MM.1S (cell line): ENCODE data around the gene PAH.

Experiments used
- DNase-seq: peaks from one replicate; pipeline ENCODE4 v3.0.0-alpha.2; 2015
- H2AFZ ChIP-seq: fragments of 300-600 bp; sonication (generic); 2 replicates; pipeline ENCODE4 v1.6.0; 2016; ENCODE audit warnings: antibody characterized with exemption, low read length
- H3F3A ChIP-seq: fragments of 300-600 bp; sonication (generic); 2 replicates; pipeline ENCODE4 v1.6.1; 2016; ENCODE audit warnings: mild to moderate bottlenecking, antibody characterized with exemption, low read length, moderate library complexity, mixed read lengths; ENCODE audit not compliant: insufficient read depth
- H3K27ac ChIP-seq: fragments of 300-600 bp; sonication (generic); 2 replicates; pipeline ENCODE4 v1.5.1; 2016; ENCODE audit warnings: mild to moderate bottlenecking, low read length
- H3K27me3 ChIP-seq: fragments of 300-600 bp; sonication (generic); replicated peaks from 2 replicates; pipeline ENCODE4 v1.6.0; 2016; ENCODE audit warnings: low read length; ENCODE audit not compliant: insufficient read depth
- H3K36me3 ChIP-seq: fragments of 300-600 bp; sonication (generic); replicated peaks from 2 replicates; pipeline ENCODE4 v1.6.1; 2016; ENCODE audit warnings: mild to moderate bottlenecking, low read length, mixed read lengths; ENCODE audit not compliant: insufficient read depth
- H3K4me1 ChIP-seq: fragments of 300-600 bp; sonication (generic); 2 replicates; pipeline ENCODE4 v1.6.1; 2016; ENCODE audit warnings: low read length, mixed read lengths
- H3K4me2 ChIP-seq: fragments of 300-600 bp; sonication (generic); 2 replicates; pipeline ENCODE4 v1.6.0; 2016; ENCODE audit warnings: low read depth, low read length
- H3K4me3 ChIP-seq: fragments of 300-600 bp; sonication (generic); 2 replicates; pipeline ENCODE4 v1.5.1; 2016; ENCODE audit warnings: low read length, mixed read lengths
- H3K79me2 ChIP-seq: fragments of 300-600 bp; sonication (generic); 2 replicates; pipeline ENCODE4 v1.6.1; 2016; ENCODE audit warnings: mixed run types, low read length, mixed read lengths
- H3K9ac ChIP-seq: fragments of 300-600 bp; sonication (generic); 2 replicates; pipeline ENCODE4 v1.6.1; 2016; ENCODE audit warnings: low read length, mixed read lengths
- H3K9me2 ChIP-seq: fragments of 300-600 bp; sonication (generic); replicated peaks from 2 replicates; pipeline ENCODE4 v1.6.1; 2016; ENCODE audit warnings: mild to moderate bottlenecking, low read length, mixed read lengths; ENCODE audit not compliant: insufficient read depth
- H3K9me3 ChIP-seq: fragments of 300-600 bp; sonication (generic); replicated peaks from 2 replicates; pipeline ENCODE4 v1.6.1; 2016; ENCODE audit warnings: mild to moderate bottlenecking, low read length, mixed read lengths; ENCODE audit not compliant: insufficient read depth
- H4K20me1 ChIP-seq: fragments of 300-600 bp; sonication (generic); 2 replicates; pipeline ENCODE4 v1.6.1; 2016; ENCODE audit warnings: mild to moderate bottlenecking, low read length, moderate library complexity, mixed read lengths; ENCODE audit not compliant: insufficient read depth
- CTCF ChIP-seq: fragments of 300-600 bp; sonication (generic); IDR thresholded peaks from 2 replicates; pipeline ENCODE4 v1.5.1; 2016; ENCODE audit warnings: antibody characterized with exemption, low read length, mixed read lengths
- EZH2 ChIP-seq: fragments of 300-600 bp; sonication (generic); optimal IDR thresholded peaks from 2 replicates; pipeline ENCODE3; 2017; ENCODE audit warnings: low read depth, mild to moderate bottlenecking, antibody characterized with exemption, low read length, mixed read lengths
- EZH2phosphoT487 ChIP-seq: fragments of 300-600 bp; sonication (generic); IDR thresholded peaks from 2 replicates; pipeline ENCODE4 v1.6.1; 2018; ENCODE audit warnings: antibody characterized with exemption, low read length

The PAH gene

DNA sequence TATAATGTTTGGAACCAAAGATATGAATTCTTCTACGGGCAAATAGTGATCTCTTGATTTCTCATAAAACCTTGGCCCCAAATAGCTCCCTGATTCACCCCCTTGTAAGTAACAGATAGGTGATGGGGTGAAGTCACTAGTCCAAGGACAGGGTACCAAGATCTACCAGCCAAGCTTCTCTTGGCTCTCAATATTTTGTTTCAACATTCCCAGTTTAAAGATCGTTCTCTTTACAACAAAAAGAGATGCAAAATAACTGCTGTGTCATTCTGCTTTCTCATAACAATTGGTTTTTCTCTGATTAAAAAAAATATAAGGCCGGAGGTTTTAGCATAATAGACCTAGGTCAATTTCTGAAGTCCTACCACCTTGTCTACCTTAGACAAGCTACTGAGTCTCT, 11.8 kb downstream of the PAH start:
- no peaks in the 10 kb centered on the region for H3K4me1 ChIP-seq
- H3K9me3 ChIP-seq: no peaks in the 10 kb centered on the region
- no peaks in the 10 kb centered on the region for H3K9me2 ChIP-seq
- H3K79me2 ChIP-seq: no peaks in the 10 kb centered on the region
- H3K27me3 ChIP-seq: no peaks in the 10 kb centered on the region
- no peak overlapping the region for H3K4me2 ChIP-seq
- no peak for DNase-seq
- H3F3A ChIP-seq: no peaks in the 10 kb centered on the region
- TF ChIP-seq EZH2phosphoT487 (no peak), CTCF (no peak), EZH2 (no peak)
- H4K20me1 ChIP-seq: no peaks in the 10 kb centered on the region
- no peak overlapping the region for H3K4me3 ChIP-seq
- no peak overlapping the region for H3K27ac ChIP-seq
- H2AFZ ChIP-seq: no peak overlapping the region
- H3K36me3 ChIP-seq: no peaks in the 10 kb centered on the region
- no peak overlapping the region for H3K9ac ChIP-seq

GRCh38 chr12:102903337-102904007, 13.6 kb downstream of the PAH start:
- no peak overlapping the region for H3K4me2 ChIP-seq
- H2AFZ ChIP-seq: no peak overlapping the region
- H3K36me3 ChIP-seq: no peaks in the 10 kb centered on the region
- H3K9me2 ChIP-seq: no peaks in the 10 kb centered on the region
- no peak for DNase-seq
- H3K27me3 ChIP-seq: no peaks in the 10 kb centered on the region
- no peaks in the 10 kb centered on the region for H4K20me1 ChIP-seq
- H3K9me3 ChIP-seq: no peaks in the 10 kb centered on the region
- H3K79me2 ChIP-seq: no peaks in the 10 kb centered on the region
- H3K27ac ChIP-seq: no peak overlapping the region
- no peak for TF ChIP-seq EZH2phosphoT487
- TF ChIP-seq EZH2: no peak
- TF ChIP-seq CTCF: no peak
- no peak overlapping the region for H3K4me3 ChIP-seq
- H3K9ac ChIP-seq: no peak overlapping the region
- no peaks in the 10 kb centered on the region for H3F3A ChIP-seq
- H3K4me1 ChIP-seq: no peaks in the 10 kb centered on the region

DNA sequence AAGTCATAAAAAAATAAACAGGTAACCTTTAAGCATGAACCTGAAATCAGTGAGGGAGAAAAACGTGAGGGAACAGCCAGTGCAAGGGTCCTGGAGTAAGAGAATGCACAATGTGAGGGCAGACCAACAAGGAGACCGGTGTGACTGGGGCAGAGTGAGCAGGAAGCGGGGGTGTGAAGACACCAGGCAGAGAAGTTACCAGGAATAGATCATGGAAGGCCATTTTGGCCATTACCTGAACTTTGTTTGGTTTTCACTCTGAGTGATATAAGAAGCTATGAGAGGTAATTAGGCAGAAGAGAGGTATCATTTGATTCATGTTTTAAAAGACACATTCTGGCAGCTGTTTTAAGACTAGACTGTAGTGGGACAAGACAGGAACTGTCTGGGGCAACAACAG, 15.0 kb downstream of the PAH start:
- Histone ChIP-seq H3K27me3 (no peaks in the 10 kb centered on the region), H4K20me1 (no peaks in the 10 kb centered on the region), H3K79me2 (no peaks in the 10 kb centered on the region), H3K4me1 (no peaks in the 10 kb centered on the region), H3K27ac (no peak overlapping the region), H3K9me3 (no peaks in the 10 kb centered on the region), H3K9ac (no peak overlapping the region), H3F3A (no peaks in the 10 kb centered on the region), H3K4me2 (no peak overlapping the region), H3K4me3 (no peak overlapping the region), H3K9me2 (no peaks in the 10 kb centered on the region), H2AFZ (no peak overlapping the region), H3K36me3 (no peaks in the 10 kb centered on the region)
- no peak for DNase-seq
- no peak for TF ChIP-seq EZH2phosphoT487
- TF ChIP-seq CTCF: no peak
- no peak for TF ChIP-seq EZH2
